ENCODE results near the gene B4GAT1. TPM values are rescaled to one million over a fixed set of nuclear protein-coding genes. Genes with fewer than 3 reads are reported as not detected.

Gene B4GAT1
- total and polyA plus RNA-seq, 2 of the 13 experiments (the other 11 are each of a cell fraction or from before 2014, with no cell fraction given) = 40.4 to 109 TPM

DNA sequence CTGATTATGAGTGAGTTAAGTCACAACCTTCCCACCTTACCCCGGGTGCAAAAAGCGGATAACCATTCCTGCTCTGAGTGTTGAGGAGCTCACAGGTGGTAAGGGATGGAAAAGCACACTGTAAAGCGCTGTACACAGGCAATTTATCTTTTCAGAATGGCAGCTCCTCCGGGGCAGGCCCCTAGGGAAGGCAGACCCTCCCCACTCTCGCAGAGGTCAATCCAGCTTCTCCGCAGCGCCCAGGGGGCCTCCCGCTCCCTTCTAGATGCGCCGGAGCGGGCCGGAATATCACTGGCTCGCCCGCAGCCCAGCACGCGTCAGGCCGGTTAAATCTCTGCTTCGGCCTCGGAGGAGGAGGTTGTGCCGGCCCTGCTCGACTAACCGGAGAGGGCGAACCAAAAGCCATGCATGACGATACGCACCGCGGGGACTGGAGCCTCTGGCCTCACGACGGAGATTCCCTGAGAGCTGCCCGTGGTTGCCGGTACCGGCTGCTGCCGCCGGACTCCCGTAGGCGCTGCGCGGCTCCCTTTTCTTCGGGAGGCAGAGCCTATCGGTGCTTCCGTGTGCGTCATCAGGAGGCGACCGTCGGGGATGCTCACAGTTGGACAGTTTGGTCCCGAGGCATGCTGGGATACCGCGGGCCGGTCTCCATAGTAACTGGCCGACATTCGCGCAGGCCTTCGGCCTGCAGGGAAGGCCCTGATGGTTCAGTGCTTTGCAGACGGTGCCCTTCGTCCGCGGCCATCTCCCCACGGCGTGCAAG lies 2.7 kb downstream of the B4GAT1 start, which contains the start of gene BRMS1 (continued):
- TF ChIP-seq KDM6A (CRISPR knock-in tag; IDR thresholded peaks at IDR 0.05; ENCODE audit: low read depth) = no peak
- TF ChIP-seq PRDM4 (CRISPR knock-in tag; IDR thresholded peaks at IDR 0.05; ENCODE audit: borderline replicate concordance) = no peak
- no peak for TF ChIP-seq SIX4 (CRISPR knock-in tag; IDR thresholded peaks at IDR 0.05)
- TF ChIP-seq ZHX1 (CRISPR knock-in tag; IDR thresholded peaks at IDR 0.05; ENCODE audit: low read depth) = 0 out of 2 replicates have a peak, but pooled peaks have one; percentile 64
- TF ChIP-seq HOXA5 (CRISPR knock-in tag; IDR thresholded peaks at IDR 0.05) = peak; percentile 46; the same call in 1 of the 2 replicates
- no peak for TF ChIP-seq ZSCAN25 (CRISPR knock-in tag; IDR thresholded peaks at IDR 0.05)
- peak; percentile 84 for TF ChIP-seq ZC3H13 (CRISPR knock-in tag; IDR thresholded peaks at IDR 0.05)
- peak; percentile 49; the same call in 1 of the 2 replicates for TF ChIP-seq ZIK1 (CRISPR knock-in tag; IDR thresholded peaks at IDR 0.05; ENCODE audit: borderline replicate concordance, low read depth)
- no peak for TF ChIP-seq ATM (IDR thresholded peaks at IDR 0.05; ENCODE audit: borderline replicate concordance)
- TF ChIP-seq ZNF235 (CRISPR knock-in tag; IDR thresholded peaks at IDR 0.05; ENCODE audit: borderline replicate concordance) = no peak
- no peak for TF ChIP-seq RORA (CRISPR knock-in tag; IDR thresholded peaks at IDR 0.05)
- TF ChIP-seq KAT2B (IDR thresholded peaks at IDR 0.05; ENCODE audit: borderline replicate concordance, low read depth, low read length) = no peak
- no peak for TF ChIP-seq MTF2 (CRISPR knock-in tag; IDR thresholded peaks at IDR 0.05; ENCODE audit: borderline replicate concordance)
- TF ChIP-seq, protein P1, sequence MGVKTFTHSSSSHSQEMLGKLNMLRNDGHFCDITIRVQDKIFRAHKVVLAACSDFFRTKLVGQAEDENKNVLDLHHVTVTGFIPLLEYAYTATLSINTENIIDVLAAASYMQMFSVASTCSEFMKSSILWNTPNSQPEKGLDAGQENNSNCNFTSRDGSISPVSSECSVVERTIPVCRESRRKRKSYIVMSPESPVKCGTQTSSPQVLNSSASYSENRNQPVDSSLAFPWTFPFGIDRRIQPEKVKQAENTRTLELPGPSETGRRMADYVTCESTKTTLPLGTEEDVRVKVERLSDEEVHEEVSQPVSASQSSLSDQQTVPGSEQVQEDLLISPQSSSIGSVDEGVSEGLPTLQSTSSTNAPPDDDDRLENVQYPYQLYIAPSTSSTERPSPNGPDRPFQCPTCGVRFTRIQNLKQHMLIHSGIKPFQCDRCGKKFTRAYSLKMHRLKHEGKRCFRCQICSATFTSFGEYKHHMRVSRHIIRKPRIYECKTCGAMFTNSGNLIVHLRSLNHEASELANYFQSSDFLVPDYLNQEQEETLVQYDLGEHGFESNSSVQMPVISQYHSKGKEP (CRISPR knock-in tag; IDR thresholded peaks at IDR 0.05) = no peak; the same call in 1 of the 2 replicates
- no peak for TF ChIP-seq ZNF30 (CRISPR knock-in tag; IDR thresholded peaks at IDR 0.05)
- no peak for TF ChIP-seq ZNF607 (CRISPR knock-in tag; IDR thresholded peaks at IDR 0.05; ENCODE audit: borderline replicate concordance)
- TF ChIP-seq, protein P2, sequence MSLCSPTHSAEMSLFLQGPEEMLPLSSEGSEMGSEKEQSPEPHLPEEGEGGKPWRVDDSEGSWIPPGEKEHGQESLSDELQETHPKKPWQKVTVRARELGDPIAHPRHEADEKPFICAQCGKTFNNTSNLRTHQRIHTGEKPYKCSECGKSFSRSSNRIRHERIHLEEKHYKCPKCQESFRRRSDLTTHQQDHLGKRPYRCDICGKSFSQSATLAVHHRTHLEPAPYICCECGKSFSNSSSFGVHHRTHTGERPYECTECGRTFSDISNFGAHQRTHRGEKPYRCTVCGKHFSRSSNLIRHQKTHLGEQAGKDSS (CRISPR knock-in tag; IDR thresholded peaks at IDR 0.05; ENCODE audit: borderline replicate concordance, low read depth) = peak; percentile 84; the same call in 1 of the 2 replicates
- no peak for TF ChIP-seq PTBP1 (IDR thresholded peaks at IDR 0.05; ENCODE audit: low read depth, low read length, poor library complexity, severe bottlenecking)
- no peak for TF ChIP-seq PLSCR1 (CRISPR knock-in tag; IDR thresholded peaks at IDR 0.05; ENCODE audit: borderline replicate concordance)
